HUDEP-2 (cell line): ENCODE data around the gene FGF4.

Experiments
- DNase-seq, 76 experiments: peaks; one replicate each; lab custom pipeline; 2025; ENCODE audit not compliant: unreplicated experiment in 76 of 76; lab: John Stamatoyannopoulos, UW

Gene FGF4, protein sequence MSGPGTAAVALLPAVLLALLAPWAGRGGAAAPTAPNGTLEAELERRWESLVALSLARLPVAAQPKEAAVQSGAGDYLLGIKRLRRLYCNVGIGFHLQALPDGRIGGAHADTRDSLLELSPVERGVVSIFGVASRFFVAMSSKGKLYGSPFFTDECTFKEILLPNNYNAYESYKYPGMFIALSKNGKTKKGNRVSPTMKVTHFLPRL

DNA sequence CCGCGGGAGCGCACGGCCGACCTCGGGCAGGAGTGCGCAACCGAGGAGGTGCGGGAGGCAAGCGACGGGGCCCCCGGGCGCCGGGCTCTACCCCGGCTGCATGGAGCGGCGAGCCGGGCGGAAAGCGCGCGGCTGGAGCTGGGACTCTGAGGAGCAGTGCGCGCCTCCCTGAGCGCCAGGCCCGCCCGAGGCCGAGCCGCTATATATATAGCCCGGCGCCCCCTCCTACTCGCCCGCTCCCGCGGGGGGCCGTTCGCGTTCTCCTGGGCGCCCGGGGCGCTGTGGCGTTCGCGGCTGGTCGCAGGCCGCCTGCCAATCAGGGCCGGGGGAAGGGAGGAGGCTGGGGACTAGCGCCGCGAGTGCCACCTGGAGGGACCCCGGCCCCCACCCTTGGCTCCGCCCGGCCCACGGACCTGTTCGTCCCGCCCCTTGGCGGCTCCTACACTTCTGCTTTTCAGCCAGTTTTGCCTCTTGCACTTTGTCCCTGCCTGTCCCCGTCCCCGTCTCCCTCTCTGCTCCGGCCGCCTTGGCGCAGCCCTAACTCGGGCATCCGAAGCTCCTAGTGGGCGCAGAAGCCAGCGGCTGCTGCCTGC, at the start of gene FGF4:
Gene FGF4, minus strand, starts transcription at position 179 of the 593 bp plus-strand sequence. CDS start 257 bp downstream, outside the sequence.
- DNase-seq = no peak

DNA sequence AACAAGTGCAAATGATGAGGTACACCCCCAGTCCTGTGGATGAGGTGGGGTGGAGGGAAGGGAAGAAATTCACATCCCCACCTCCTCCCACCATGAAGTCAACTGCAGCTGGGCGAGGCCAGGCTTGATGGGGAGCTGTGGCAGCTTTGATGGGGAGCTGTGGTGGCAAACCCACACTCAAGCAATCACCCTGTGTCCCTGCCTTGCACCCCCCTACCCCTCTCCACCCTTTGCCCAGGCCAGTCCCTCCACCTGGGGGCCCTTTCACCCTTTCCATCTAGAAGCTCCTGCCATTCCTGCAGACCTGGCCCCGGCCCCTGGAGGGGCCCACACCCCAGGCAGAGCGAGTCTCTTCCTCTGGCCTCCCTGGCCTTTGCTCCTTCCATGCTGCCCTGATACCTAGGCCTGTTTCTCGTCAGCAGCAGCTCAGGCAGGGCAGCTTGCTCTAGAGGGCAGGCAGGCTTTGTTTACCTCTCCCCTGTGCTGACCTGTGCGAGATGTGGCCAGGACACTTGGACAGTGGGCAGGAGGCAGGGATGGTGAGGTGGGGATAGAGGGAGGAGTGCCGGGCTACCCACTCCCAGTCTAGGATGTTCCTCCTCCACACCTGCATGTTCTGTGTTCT, 48.6 kb upstream of the FGF4 start:
- DNase-seq = no peak

DNA sequence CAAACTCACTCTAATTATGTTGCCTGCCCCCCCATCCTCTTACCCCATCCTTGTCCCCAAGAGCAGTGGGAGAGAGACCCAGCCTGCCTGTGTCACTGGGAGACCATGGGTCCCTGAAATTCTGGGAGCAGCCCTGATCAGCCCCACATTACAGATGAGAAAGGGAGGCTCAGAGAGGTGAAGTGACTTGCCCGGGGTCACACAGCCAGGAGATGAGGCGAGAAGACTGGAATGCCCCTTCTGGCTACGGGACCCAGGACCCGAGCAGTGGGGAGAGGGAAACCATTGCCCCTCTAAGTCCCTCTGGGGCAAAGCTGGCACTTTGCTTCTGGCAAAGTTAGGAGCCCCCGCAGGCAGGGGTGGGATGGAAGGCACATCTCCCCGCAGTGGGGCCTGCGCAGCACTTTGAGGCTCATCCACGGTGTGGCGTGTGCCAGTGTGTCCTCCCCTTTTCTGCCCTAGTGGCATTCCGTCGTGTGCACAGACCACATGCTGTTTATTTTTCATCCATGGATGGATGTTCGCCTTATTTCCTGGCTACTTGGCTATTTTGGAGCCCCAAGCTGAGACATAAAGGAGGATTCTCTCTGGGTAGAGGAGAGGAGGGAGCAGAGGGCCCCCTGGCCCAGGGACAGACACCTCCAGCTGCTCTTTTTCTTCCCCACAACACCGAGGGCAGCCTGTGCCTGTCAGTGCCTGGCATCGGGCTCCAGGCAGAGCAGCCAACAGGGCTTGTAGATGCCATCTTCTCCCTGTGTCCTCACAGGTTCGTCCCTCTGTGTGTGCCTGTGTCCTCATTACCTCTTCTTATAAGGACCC, 47.7 kb upstream of the FGF4 start:
- DNase-seq = no peak

DNA sequence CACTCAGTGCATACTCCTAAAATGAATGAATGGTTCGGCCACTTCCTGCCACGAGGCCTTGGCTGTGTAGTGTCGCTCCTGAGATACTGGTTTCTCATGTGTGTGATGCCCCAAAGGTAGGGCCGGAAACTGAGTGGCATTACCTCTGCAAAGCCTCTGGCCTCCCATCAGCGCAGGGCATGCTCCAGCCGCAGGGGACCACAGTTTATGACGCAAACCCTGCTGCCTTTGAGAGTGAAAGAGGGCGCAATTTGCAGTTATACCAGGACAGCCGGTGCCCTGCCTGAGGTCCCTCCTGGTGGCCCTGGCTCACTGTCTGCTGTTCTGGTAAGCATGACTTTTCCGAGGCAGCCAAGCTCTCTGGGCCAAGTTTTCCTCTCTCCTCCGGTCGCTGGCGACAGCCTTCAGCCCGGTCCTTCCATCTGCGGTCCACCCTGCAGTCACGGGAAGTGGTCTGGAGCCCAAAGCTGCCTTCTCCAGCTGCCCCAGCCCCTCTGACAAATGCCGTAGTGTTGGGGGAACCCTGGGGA, 46.4 kb upstream of the FGF4 start:
- peak in 1 of 76 experiments; percentile 2 for DNase-seq

DNA sequence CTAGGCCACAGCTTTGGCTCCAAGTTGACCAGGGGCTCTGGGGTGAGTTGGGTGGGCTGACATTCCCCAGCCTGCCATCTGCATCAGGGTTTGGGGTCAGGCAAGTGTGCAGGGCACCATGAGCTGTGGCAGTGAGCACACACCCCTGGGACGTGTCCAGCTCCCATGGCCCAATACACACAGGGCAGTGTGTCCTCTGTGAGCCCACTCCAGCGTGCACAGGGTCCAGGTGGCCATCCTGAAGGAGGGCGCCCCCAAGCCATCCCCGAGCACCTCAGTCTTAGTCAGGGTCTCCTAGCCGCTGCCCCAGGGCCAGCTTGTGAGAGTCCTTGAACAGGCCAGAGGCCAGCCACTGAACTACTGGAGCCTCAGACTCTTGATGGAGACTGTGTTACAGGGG, 45.3 kb upstream of the FGF4 start:
- DNase-seq = no peak

DNA sequence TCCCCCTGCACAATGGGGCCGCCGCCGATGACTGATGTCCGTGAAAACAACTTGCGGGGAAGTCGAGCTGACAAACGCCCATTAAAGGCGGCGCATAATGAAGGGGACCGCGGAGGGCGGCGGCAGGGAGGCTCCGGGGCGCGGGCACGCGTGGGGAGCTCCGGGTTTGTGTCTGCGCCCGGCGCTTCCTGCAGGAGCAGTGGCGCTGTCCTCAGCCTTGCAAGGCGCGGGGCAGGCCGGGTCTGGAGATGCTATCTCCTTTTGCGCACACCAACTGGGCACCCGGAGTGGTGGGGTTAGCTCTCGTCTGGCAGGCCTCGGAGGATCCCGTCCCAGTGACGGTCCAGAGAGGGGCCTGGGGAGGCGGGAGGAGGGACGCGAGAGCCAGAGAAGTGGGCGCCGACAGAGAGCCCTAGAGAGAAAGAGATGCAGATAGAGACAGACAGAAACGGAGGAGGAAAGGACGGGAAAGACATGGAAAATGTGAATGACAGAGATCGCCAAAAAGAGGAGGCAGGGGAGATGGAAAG, 44.5 kb upstream of the FGF4 start:
- no peak for DNase-seq

DNA sequence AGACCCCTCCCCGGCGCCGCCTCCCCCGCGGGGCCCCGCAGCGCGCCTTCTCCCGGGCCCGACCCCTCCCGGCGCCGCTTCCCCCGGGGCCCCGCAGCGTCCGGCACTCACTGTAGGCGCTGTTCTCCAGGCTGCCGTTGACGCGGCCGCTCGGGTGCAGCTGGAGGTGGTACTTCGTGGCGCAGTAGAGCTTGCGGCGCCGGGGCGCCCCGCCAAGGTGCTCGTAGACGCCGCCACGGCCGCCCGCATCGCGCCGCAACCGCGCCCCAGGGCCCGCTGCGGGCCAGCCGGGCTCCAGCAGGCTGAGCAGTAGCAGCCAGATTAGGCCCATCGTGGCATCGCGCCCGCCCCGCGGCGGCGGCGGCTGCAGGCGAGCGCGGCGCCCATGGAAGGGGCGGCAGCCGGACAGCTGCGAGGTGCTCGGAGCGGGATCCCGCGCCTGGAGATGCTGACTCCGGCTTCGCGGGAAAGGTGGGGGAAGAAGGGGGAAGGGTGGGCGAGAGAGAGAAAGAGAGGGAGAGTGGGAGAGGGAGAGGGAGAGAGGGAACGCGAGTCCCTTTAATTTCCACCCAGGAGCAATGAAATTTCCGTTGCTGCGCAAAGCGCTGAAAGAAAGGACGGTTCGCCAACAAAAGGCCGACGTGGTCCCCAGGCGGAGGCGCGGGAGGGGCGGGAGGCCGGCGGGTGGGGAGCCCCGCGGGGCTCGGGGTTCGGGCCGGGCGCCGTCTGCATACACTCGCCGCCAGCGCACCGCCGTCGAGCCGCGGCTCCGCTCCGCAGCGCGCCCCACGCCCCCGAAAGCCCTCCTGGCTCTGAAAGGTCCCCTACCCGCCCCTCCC, 43.7 kb upstream of the FGF4 start, which contains the start of gene FGF3:
Gene FGF3, minus strand, starts transcription at position 814 of the 839 bp plus-strand sequence. Its CDS starts 483 bp downstream, at position 331.
- DNase-seq = no peak

DNA sequence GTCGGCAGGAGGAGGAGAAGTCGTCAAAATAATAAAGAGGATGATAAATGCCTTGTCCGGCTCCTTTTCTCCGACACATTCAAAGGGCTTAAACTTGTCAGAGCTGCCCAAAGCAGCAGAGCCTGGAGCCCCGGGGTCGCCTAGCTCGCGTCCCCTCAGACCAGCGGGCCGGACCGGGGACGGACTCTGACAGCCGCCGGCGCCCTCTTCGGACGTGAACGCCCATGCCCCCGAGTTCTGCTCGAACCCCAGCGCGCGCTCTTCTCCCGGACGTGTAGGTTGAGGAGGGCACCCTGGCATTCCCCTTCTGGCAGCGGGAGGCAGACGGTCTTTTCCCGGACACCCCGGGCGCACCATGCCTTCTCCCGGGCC, 43.1 kb upstream of the FGF4 start:
- DNase-seq = no peak

DNA sequence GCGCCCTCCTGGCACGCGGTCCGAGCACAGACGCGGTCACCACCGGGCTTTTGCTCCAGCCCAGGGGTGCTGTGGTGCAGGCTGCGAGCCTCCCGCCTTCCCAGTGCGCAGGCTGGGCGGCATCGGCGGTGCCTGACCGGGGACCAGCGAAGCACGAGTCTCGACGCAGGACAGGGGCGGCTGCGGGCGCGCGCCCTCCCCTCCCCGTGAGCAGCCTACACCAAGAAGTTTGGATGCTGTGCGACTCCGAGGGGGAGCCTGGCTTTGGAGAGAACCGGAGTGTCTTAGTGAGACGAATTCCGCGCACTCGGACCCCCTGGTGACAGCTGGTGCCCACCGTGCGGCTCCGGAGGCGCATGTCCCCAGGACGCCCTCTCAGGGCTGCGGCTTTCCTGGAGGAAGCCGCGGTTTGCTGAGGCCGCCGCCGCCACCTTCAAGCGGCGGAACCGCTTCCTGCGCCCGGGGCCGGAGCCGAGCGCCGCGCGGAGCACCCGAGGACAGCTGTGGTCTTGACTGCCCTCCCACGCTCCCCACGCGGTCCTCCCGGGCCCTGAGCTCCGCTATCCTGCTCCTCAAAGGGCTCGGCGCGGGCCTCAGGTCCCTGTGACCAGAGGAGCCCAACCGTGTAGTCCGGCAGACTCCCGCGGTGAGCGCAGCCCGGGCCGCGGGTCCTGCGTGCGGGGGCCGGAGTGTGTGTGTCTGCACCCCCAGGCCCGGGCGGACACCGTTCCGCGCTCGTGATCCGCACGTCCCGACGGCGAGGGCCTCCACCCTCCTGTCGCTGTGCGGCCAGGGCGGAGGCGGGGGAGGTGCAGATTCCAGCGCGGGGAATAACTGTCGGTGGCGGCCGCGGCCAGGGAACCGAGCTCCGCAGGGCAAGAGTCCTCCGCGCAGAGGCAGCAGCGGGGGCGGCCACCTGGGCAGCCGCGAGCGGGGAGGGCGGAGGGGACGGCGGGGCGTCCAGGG, 42.4 kb upstream of the FGF4 start:
- DNase-seq = no peak

DNA sequence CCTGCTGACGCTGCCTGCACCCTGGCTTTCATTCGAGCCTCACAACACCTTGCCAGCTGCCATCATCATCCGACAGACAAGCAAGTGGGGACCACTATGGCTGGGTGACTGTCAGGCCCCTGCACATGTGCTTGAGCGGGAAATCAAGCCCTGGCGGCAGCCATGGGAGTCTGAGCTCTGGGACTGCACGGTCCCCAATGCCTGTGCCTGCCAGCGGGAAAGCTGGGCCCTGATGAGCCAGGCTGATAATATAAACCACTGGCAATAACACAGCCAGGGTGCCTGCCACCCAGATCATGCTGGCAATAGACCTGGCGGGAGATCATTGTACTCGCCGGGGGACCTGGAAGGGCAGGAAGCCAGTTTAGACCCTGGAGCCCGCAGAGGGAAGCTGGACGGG, 41.5 kb upstream of the FGF4 start:
- no peak for DNase-seq

DNA sequence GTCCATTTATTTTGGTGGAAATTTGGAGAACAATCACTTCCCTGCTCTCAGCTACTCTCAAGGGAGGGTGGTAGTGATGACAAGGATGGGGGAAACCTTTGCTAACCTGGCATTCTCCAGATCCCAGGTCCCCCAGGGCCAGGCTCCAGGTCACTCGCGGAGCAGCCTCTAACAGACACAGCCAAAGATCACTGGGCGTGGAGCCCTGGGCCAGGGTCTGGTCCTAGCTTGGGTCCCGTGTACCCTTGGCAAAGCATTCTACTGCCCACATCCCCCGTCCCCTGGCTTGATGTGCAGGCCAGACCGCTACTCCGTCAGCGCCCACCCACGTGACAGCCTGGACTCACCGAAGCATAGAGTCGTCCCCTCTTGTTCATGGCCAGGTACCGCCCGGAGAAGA, 40.8 kb upstream of the FGF4 start:
- DNase-seq = no peak

DNA sequence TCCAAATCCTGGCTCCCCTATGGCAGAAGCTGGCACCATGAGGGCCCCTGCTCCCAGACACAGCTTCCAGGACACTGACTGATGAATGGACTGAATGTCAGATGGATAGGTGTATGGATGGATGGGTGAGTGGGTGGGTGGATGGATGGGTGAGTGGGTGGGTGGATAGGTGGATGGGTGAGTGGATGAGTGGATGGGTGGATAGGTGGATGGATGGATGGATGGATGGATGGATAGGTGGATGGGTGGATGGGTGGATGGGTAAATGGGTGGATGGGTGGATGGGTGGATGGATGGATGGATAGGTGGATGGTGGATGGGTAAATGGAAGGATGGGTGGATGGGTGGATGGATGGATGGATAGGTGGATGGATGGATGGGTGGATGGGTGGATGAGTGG, 39.8 kb upstream of the FGF4 start:
- no peak for DNase-seq

DNA sequence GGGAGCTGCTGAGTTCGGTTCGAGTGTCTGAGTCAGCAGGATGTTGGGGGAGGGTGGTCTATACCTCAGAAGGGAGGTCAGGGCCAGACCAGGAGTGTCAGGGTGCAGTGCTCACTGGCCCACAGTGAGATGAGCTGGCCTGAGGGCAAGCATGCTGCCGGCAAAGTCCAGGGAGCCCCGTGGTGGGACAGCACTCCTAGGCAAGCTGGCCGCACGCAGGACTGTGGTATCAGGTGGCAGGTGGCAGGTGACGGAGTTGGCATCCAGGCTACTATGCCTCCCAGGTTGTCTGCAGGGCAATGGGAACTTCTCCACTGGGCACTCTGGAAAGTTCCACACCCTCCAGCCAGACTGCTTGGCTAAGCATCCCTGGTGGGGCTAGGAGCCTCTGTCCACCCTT, 39.3 kb upstream of the FGF4 start:
- no peak for DNase-seq

DNA sequence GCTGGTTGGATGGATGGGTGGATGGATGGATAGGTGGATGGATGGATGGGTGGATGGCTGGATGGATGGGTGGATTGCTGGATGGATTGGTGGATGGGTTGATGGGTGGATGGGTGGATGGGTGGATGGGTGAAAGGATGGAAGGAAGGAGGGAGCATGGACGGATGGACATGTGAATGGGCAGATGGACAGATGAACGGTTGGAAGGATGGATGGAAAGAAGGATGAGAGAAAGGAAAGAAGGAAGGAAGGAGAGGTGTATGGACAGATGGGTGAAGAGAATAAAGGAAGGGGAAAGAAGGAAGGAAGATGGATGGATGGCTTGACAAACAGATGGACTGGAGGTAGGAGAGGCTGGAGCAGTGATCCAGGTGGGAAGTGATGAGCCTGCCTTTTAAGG, 38.7 kb upstream of the FGF4 start:
- no peak for DNase-seq

DNA sequence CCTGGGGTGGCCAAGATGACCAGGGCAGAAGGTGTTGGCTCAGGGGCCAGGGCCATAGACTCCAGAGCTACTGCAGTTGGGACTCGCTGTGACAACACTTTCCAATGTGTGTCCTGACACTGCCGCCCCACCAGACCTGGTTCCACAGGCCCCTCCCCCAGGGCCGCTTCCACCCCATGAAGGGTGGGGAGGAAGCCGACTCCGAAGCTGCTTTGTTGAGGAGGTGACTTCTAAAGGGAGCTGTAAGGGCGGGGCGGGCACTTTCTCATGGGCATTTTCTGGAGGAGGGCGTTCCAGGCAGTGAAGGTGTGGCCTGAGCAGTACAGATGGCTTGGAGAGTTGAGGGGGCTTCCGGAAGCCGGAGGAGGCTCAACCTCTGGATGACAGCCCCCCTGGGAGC, 37.8 kb upstream of the FGF4 start:
- DNase-seq = no peak

DNA sequence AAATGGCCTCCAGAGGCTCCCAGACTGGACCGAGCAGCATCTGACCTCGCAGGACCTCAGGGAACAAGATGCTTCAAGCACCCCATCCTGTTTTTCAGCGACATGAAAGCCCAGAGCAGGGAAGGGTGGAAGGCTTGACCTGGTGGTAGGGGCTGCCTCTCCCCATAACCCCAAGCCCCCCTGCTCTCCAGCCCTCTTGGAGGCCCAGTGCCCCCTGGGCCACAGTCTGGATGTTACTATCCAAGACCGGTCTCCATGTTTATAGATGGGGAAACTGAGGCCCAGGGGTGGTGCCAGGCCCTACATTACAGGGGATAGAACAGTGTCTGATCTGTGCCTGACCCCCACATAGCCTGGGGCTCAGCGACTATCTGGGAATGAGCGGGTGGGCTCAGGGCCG, 37.1 kb upstream of the FGF4 start:
- DNase-seq = no peak

DNA sequence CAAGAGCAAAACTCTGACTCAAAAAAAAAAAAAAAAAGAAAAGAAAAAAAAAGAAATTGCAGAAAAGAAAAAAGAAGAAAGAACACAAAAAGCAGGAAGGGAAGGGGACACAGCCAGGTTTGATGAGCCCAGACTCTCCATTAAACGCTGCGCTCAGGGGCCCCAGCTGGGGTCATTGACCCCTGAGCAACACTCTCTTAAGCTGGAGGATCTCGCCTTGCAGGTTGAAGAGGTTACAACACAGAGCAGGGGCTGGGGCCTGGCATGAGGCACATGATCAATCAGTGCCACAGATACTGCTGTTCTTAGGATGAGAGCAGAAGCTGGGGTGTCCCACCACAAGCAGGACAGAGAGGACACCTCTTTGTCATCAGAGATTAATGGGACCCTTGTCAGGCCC, 36.3 kb upstream of the FGF4 start:
- no peak for DNase-seq

DNA sequence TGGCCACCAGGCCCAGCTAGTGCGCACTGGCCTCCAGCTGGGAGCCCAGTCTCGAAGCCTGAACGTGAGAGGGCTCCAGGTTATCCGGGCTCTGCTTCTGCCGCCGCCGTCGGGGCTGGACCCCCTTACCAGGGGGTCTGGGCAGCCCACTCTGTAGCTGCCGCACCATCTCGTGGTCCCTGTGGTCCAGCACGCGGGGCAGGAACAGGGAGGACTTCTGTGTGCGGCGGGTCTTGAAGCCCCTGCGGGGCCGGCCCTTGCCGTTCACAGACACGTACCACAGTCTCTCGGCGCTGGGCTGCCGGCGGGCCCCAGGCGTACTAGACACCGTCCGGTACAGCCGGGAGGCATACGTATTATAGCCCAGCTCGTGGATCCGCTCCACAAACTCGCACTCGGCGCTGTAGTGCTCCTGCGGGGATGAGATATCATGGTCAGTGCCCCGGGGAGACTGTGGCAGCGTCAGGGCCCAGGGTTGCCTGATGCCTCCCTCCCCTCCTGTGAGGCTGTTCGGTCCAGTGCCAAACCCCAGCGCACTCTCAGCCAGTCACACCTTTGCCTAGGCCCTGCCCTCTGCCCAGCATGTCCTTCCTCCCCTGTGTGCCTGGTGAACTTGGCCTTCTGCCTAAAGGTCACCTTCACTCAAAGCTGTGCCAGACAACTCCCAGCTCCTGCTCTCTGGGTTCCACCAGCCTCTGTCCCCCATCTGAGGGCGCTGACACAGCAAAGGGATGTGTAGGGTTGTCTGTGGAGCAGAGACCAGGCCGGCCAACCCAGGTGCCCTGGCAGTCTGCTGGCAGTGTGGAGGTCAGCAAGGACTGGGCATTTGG, 35.4 kb upstream of the FGF4 start:
- no peak for DNase-seq
